ENCODE data around the gene CYP21A2. TPM values are rescaled to one million over a fixed set of nuclear protein-coding genes. Genes with fewer than 3 reads are reported as not detected.
"Not testable (repeated sequence)": the region's sequence is repeated elsewhere in the genome, so short reads cannot be mapped to it uniquely, and the experiment has no call there.

CYP21A2 gene
- total and polyA plus RNA-seq, 2 donors (not counting 1 experiment from before 2014, with no cell fraction given): not detected

- ATAC-seq (ENCODE audit: low read depth); POLR2A ChIA-PET; H3K27ac ChIP-seq (ENCODE audit: low read length in 2 of 2); H3K4me1 ChIP-seq (ENCODE audit: control insufficient read depth in 2 of 2, insufficient read depth in 2 of 2, low read length in 2 of 2); CTCF ChIA-PET; H4K20me1 ChIP-seq (ENCODE audit: control insufficient read depth, insufficient read depth, low read length, poor library complexity, severe bottlenecking); H3K4me1 Mint-ChIP-seq; H3K9me3 Mint-ChIP-seq (ENCODE audit: insufficient read depth); intact Hi-C loops (cut with micrococcal nuclease); H3K36me3 ChIP-seq (replicated peaks in 1 of 2; ENCODE audit: control extremely low read depth in 1 of 2, control insufficient read depth in 1 of 2, extremely low read depth in 1 of 2, insufficient read depth in 2 of 2, low read length in 1 of 2); H3K4me2 ChIP-seq (replicated peaks; ENCODE audit: low read depth, low read length, poor library complexity, severe bottlenecking); H3K79me2 ChIP-seq (ENCODE audit: control insufficient read depth, insufficient read depth, low read length); H3K4me3 ChIP-seq (ENCODE audit: control extremely low read depth in 1 of 5, extremely low read depth in 1 of 5, insufficient read depth in 1 of 5, low read depth in 2 of 5, low read length in 4 of 5); H3K4me3 Mint-ChIP-seq; DNase-seq; H3K9ac ChIP-seq (ENCODE audit: low read length); H3K27me3 ChIP-seq (replicated peaks in 1 of 4; ENCODE audit: control extremely low read depth in 1 of 4, control insufficient read depth in 3 of 4, insufficient read depth in 4 of 4, low read length in 3 of 4); H2AFZ ChIP-seq (ENCODE audit: insufficient read depth, low read depth, low read length, poor library complexity, severe bottlenecking); H3K27me3 Mint-ChIP-seq; H3K27ac Mint-ChIP-seq; H3K9me3 ChIP-seq (ENCODE audit: control extremely low read depth in 1 of 3, control insufficient read depth in 2 of 3, insufficient read depth in 1 of 3, low read length in 2 of 3): not testable (repeated sequence)
- WGBS (ENCODE audit: insufficient coverage): no CpG with 5 or more reads among the region's 15 CpGs
These were observed 35.5 kb upstream of the CYP21A2 start for GRCh38 chr6:32002546-32003268.

- H3K27ac ChIP-seq (ENCODE audit: low read length in 2 of 2); H3K4me1 Mint-ChIP-seq; H3K9ac ChIP-seq (ENCODE audit: low read length); CTCF ChIA-PET; intact Hi-C loops (cut with micrococcal nuclease); H3K9me3 Mint-ChIP-seq (ENCODE audit: insufficient read depth); H3K9me3 ChIP-seq (ENCODE audit: control extremely low read depth in 1 of 3, control insufficient read depth in 2 of 3, insufficient read depth in 1 of 3, low read length in 2 of 3); H4K20me1 ChIP-seq (ENCODE audit: control insufficient read depth, insufficient read depth, low read length, poor library complexity, severe bottlenecking); H3K36me3 ChIP-seq (replicated peaks in 1 of 2; ENCODE audit: control extremely low read depth in 1 of 2, control insufficient read depth in 1 of 2, extremely low read depth in 1 of 2, insufficient read depth in 2 of 2, low read length in 1 of 2); H3K79me2 ChIP-seq (ENCODE audit: control insufficient read depth, insufficient read depth, low read length); DNase-seq; H2AFZ ChIP-seq (ENCODE audit: insufficient read depth, low read depth, low read length, poor library complexity, severe bottlenecking); H3K27me3 ChIP-seq (replicated peaks in 1 of 4; ENCODE audit: control extremely low read depth in 1 of 4, control insufficient read depth in 3 of 4, insufficient read depth in 4 of 4, low read length in 3 of 4); H3K4me1 ChIP-seq (ENCODE audit: control insufficient read depth in 2 of 2, insufficient read depth in 2 of 2, low read length in 2 of 2); ATAC-seq (ENCODE audit: low read depth); H3K4me3 ChIP-seq (ENCODE audit: control extremely low read depth in 1 of 5, extremely low read depth in 1 of 5, insufficient read depth in 1 of 5, low read depth in 2 of 5, low read length in 4 of 5); H3K4me2 ChIP-seq (replicated peaks; ENCODE audit: low read depth, low read length, poor library complexity, severe bottlenecking); H3K27me3 Mint-ChIP-seq; POLR2A ChIA-PET; H3K27ac Mint-ChIP-seq; H3K4me3 Mint-ChIP-seq: not testable (repeated sequence)
- no CpG with 5 or more reads among the region's 7 CpGs for WGBS (ENCODE audit: insufficient coverage)
These were observed 34.9 kb upstream of the CYP21A2 start for GRCh38 chr6:32003301-32003700.

- H3K4me1 ChIP-seq (ENCODE audit: control insufficient read depth in 2 of 2, insufficient read depth in 2 of 2, low read length in 2 of 2); ATAC-seq (ENCODE audit: low read depth); intact Hi-C loops (cut with micrococcal nuclease); H3K9ac ChIP-seq (ENCODE audit: low read length); H3K4me2 ChIP-seq (replicated peaks; ENCODE audit: low read depth, low read length, poor library complexity, severe bottlenecking); H3K36me3 ChIP-seq (replicated peaks in 1 of 2; ENCODE audit: control extremely low read depth in 1 of 2, control insufficient read depth in 1 of 2, extremely low read depth in 1 of 2, insufficient read depth in 2 of 2, low read length in 1 of 2); H3K4me3 ChIP-seq (ENCODE audit: control extremely low read depth in 1 of 5, extremely low read depth in 1 of 5, insufficient read depth in 1 of 5, low read depth in 2 of 5, low read length in 4 of 5); POLR2A ChIA-PET; DNase-seq; H3K9me3 ChIP-seq (ENCODE audit: control extremely low read depth in 1 of 3, control insufficient read depth in 2 of 3, insufficient read depth in 1 of 3, low read length in 2 of 3); H3K79me2 ChIP-seq (ENCODE audit: control insufficient read depth, insufficient read depth, low read length); H3K4me3 Mint-ChIP-seq; H3K27ac ChIP-seq (ENCODE audit: low read length in 2 of 2); CTCF ChIA-PET; H4K20me1 ChIP-seq (ENCODE audit: control insufficient read depth, insufficient read depth, low read length, poor library complexity, severe bottlenecking); H2AFZ ChIP-seq (ENCODE audit: insufficient read depth, low read depth, low read length, poor library complexity, severe bottlenecking); H3K4me1 Mint-ChIP-seq; H3K27ac Mint-ChIP-seq; H3K27me3 Mint-ChIP-seq; H3K9me3 Mint-ChIP-seq (ENCODE audit: insufficient read depth); H3K27me3 ChIP-seq (replicated peaks in 1 of 4; ENCODE audit: control extremely low read depth in 1 of 4, control insufficient read depth in 3 of 4, insufficient read depth in 4 of 4, low read length in 3 of 4): not testable (repeated sequence)
- no CpG with 5 or more reads among the region's 4 CpGs for WGBS (ENCODE audit: insufficient coverage)
These were observed 33.8 kb upstream of the CYP21A2 start for GRCh38 chr6:32004393-32004792.

- DNase-seq; H3K27ac ChIP-seq (ENCODE audit: low read length in 2 of 2); H4K20me1 ChIP-seq (ENCODE audit: control insufficient read depth, insufficient read depth, low read length, poor library complexity, severe bottlenecking); POLR2A ChIA-PET; H3K9me3 Mint-ChIP-seq (ENCODE audit: insufficient read depth); H3K4me1 Mint-ChIP-seq; H3K9ac ChIP-seq (ENCODE audit: low read length); H3K27me3 ChIP-seq (replicated peaks in 1 of 4; ENCODE audit: control extremely low read depth in 1 of 4, control insufficient read depth in 3 of 4, insufficient read depth in 4 of 4, low read length in 3 of 4); H3K4me3 Mint-ChIP-seq; H3K9me3 ChIP-seq (ENCODE audit: control extremely low read depth in 1 of 3, control insufficient read depth in 2 of 3, insufficient read depth in 1 of 3, low read length in 2 of 3); H3K27ac Mint-ChIP-seq; H3K4me1 ChIP-seq (ENCODE audit: control insufficient read depth in 2 of 2, insufficient read depth in 2 of 2, low read length in 2 of 2); H3K4me3 ChIP-seq (ENCODE audit: control extremely low read depth in 1 of 5, extremely low read depth in 1 of 5, insufficient read depth in 1 of 5, low read depth in 2 of 5, low read length in 4 of 5); H2AFZ ChIP-seq (ENCODE audit: insufficient read depth, low read depth, low read length, poor library complexity, severe bottlenecking); CTCF ChIA-PET; H3K4me2 ChIP-seq (replicated peaks; ENCODE audit: low read depth, low read length, poor library complexity, severe bottlenecking); H3K36me3 ChIP-seq (replicated peaks in 1 of 2; ENCODE audit: control extremely low read depth in 1 of 2, control insufficient read depth in 1 of 2, extremely low read depth in 1 of 2, insufficient read depth in 2 of 2, low read length in 1 of 2); H3K79me2 ChIP-seq (ENCODE audit: control insufficient read depth, insufficient read depth, low read length); intact Hi-C loops (cut with micrococcal nuclease); H3K27me3 Mint-ChIP-seq: not testable (repeated sequence)
- ATAC-seq (ENCODE audit: low read depth): peak; percentile 47
- 74% methylated on average over 7 of the region's 13 CpGs for WGBS (ENCODE audit: insufficient coverage)
These were observed 33.2 kb upstream of the CYP21A2 start for GRCh38 chr6:32004864-32005537.

All from B cell (primary cell).